ENCODE measurements around the gene EN1.

DNA sequence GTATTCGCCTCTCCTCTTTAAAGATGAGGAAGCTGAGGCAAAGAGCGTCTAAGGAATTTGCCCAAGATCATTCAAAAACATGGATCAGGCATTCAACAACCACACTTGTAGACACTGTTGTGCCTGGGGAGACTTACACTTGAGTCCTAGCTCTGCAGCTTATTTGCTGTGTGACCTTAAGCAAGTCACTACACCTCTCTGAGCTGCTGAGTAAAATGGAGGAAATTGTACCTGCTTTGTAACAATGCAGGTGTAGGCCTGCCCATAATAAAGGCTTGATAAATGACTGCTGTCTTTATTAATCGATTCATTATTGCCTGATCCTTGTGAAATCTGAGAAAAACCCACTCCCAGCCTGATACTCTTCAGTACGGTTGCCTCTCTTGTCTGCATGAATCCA is 30.8 kb downstream of the EN1 start:
- TF ChIP-seq, protein P1, sequence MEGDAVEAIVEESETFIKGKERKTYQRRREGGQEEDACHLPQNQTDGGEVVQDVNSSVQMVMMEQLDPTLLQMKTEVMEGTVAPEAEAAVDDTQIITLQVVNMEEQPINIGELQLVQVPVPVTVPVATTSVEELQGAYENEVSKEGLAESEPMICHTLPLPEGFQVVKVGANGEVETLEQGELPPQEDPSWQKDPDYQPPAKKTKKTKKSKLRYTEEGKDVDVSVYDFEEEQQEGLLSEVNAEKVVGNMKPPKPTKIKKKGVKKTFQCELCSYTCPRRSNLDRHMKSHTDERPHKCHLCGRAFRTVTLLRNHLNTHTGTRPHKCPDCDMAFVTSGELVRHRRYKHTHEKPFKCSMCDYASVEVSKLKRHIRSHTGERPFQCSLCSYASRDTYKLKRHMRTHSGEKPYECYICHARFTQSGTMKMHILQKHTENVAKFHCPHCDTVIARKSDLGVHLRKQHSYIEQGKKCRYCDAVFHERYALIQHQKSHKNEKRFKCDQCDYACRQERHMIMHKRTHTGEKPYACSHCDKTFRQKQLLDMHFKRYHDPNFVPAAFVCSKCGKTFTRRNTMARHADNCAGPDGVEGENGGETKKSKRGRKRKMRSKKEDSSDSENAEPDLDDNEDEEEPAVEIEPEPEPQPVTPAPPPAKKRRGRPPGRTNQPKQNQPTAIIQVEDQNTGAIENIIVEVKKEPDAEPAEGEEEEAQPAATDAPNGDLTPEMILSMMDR (optimal IDR thresholded peaks at IDR 0.05 in 1 of 3, IDR thresholded peaks at IDR 0.05 in 1 of 3, conservative IDR thresholded peaks at IDR 0.05 in 1 of 3; ENCODE audit: extremely low read depth in 1 of 3, insufficient read depth in 2 of 3, low read length in 3 of 3) = no peak
- TF ChIP-seq EZH2 (IDR thresholded peaks at IDR 0.05; ENCODE audit: low read length) = no peak

Data from keratinocyte (primary cell).